HCT116 (cell line): ENCODE data around the gene NFKB1. TPM values are rescaled to one million over a fixed set of nuclear protein-coding genes. Genes with fewer than 3 reads are reported as not detected.

Experiments
- ATAC-seq: fragments of 200-7000 bp; cut with Tn5 transposase; 2 replicates; pipeline ENCODE4 v1.9.1; 2020; ENCODE audit warnings: mild to moderate bottlenecking, moderate library complexity
- BruUV-seq: library from RNA; stranded (reverse); fragments of 400-500 nt; replicated peaks from 2 replicates; lab custom pipeline; 2021; lab: Mats Ljungman, UMichigan
- CTCF ChIA-PET: fragments of 300-600 bp; sonication (Branson Sonifier 250); formaldehyde crosslinking; loops from one replicate; lab custom pipeline; 2021; ENCODE audit warnings: antibody characterized with exemption; lab: Charles Lee
- POLR2A ChIA-PET: fragments of 300-600, 350-600 bp; sonication (Branson Sonifier 250); formaldehyde crosslinking; loops from one replicate; lab custom pipeline; 2021; ENCODE audit warnings: antibody characterized with exemption; lab: Charles Lee
- RAD21 ChIA-PET, 2 experiments: fragments of 300-600 bp; sonication (Branson Sonifier 250); formaldehyde crosslinking; loops; one replicate each; lab custom pipeline; 2023; ENCODE audit warnings: low total read pairs in 2 of 2; ENCODE audit not compliant: uncharacterized antibody in 2 of 2, unreplicated experiment in 2 of 2, low non-redundant PET in 1 of 2; lab: Charles Lee
- DNase-seq: peaks from one replicate; pipeline ENCODE4 v3.0.0-alpha.2; 2010; ENCODE audit warnings: low read depth, low spot score
- H2AFZ ChIP-seq: fragments of 200-600 bp; shearing (Covaris generic), sonication (generic); 2 replicates; pipeline ENCODE4 v1.6.1; 2017; ENCODE audit warnings: low read depth, mixed run types, mixed read lengths, antibody characterized with exemption, low read length; ENCODE audit not compliant: poor library complexity, severe bottlenecking
- H3K27ac ChIP-seq: 2 replicates; pipeline ENCODE4 v1.5.1; 2012; ENCODE audit warnings: low read depth, low read length
- H3K27me3 ChIP-seq: fragments of 200-600 bp; sonication (generic); 2 replicates; pipeline ENCODE4 v1.6.1; 2016; ENCODE audit warnings: mixed run types, low read length, mixed read lengths; ENCODE audit not compliant: insufficient read depth
- H3K36me3 ChIP-seq, 2 experiments: fragments of 200-500 bp in 1 of 2; fragments of 200-600 bp in 1 of 2; sonication (Bioruptor generic) in 1 of 2; sonication (generic) in 1 of 2; 2 replicates each; pipeline versions ENCODE4 v1.5.1 to v1.6.1; 2014 to 2016; ENCODE audit warnings: low read length in 2 of 2, inconsistent platforms in 1 of 2, mixed read lengths in 1 of 2, mixed run types in 1 of 2; ENCODE audit not compliant: insufficient read depth in 2 of 2, control insufficient read depth in 1 of 2
- H3K4me1 ChIP-seq, 2 experiments: fragments of 200-600 bp in 1 of 2; sonication (generic) in 1 of 2; 2 replicates each; pipeline versions ENCODE4 v1.5.1 to v1.6.1; 2012 to 2017; ENCODE audit warnings: low read length in 2 of 2, inconsistent platforms in 1 of 2, mild to moderate bottlenecking in 1 of 2, mixed read lengths in 1 of 2, mixed run types in 1 of 2, moderate library complexity in 1 of 2; ENCODE audit not compliant: insufficient read depth in 2 of 2, control insufficient read depth in 1 of 2
- H3K4me2 ChIP-seq: fragments of 200-600 bp; sonication (generic); 2 replicates; pipeline ENCODE4 v1.6.1; 2017; ENCODE audit warnings: mixed run types, low read length, mixed read lengths
- H3K4me3 ChIP-seq, 2 experiments: fragments of 200-600 bp in 1 of 2; sonication (generic) in 1 of 2; replicated peaks in 1 of 2; 2 replicates each; pipeline ENCODE4 v1.5.1; 2011 to 2016; ENCODE audit warnings: low read length in 2 of 2, control low read depth in 1 of 2, low read depth in 1 of 2, mild to moderate bottlenecking in 1 of 2, mixed read lengths in 1 of 2, mixed run types in 1 of 2
- H3K79me2 ChIP-seq: fragments of 200-600 bp; sonication (generic); 2 replicates; pipeline ENCODE4 v1.6.1; 2017; ENCODE audit warnings: mild to moderate bottlenecking, mixed run types, low read length, moderate library complexity, mixed read lengths; ENCODE audit not compliant: insufficient read depth
- H3K9ac ChIP-seq: fragments of 200-600 bp; sonication (generic); 2 replicates; pipeline ENCODE4 v1.6.1; 2016; ENCODE audit warnings: low read length, mixed read lengths
- H3K9me2 ChIP-seq: fragments of 200-600 bp; sonication (generic), shearing (Covaris generic); 2 replicates; pipeline ENCODE4 v1.6.1; 2017; ENCODE audit warnings: mixed run types, mild to moderate bottlenecking, moderate library complexity; ENCODE audit not compliant: insufficient read depth
- H3K9me3 ChIP-seq, 2 experiments: fragments of 200-500 bp in 1 of 2; fragments of 200-600 bp in 1 of 2; sonication (Bioruptor generic) in 1 of 2; sonication (generic) in 1 of 2; 2 replicates each; pipeline ENCODE4 v1.6.1; 2014 to 2017; ENCODE audit warnings: low read length in 2 of 2, mixed read lengths in 2 of 2, inconsistent platforms in 1 of 2, low read depth in 1 of 2, mild to moderate bottlenecking in 1 of 2, mixed run types in 1 of 2, moderate library complexity in 1 of 2; ENCODE audit not compliant: control insufficient read depth in 1 of 2, insufficient read depth in 1 of 2
- H4K20me1 ChIP-seq: fragments of 200-600 bp; sonication (generic), shearing (Covaris generic); 2 replicates; pipeline ENCODE4 v1.6.1; 2017; ENCODE audit warnings: mixed run types, mild to moderate bottlenecking, moderate library complexity; ENCODE audit not compliant: insufficient read depth
- ATF3 ChIP-seq: IDR thresholded peaks from 2 replicates; pipeline ENCODE4 v1.6.1; 2012
- CBX3 ChIP-seq: IDR thresholded peaks from 2 replicates; pipeline ENCODE4 v1.6.1; 2012; ENCODE audit warnings: low read depth
- CTCF ChIP-seq, 3 experiments: fragments of 200-600 bp in 1 of 3; sonication (generic) in 1 of 3; IDR thresholded peaks in 2 of 3; conservative IDR thresholded peaks in 1 of 3; 2 replicates each; pipeline ENCODE4 v1.5.1; 2012 to 2017; ENCODE audit warnings: low read depth in 2 of 3, low read length in 2 of 3, antibody characterized with exemption in 1 of 3, borderline replicate concordance in 1 of 3, control low read depth in 1 of 3, mild to moderate bottlenecking in 1 of 3, mixed read lengths in 1 of 3, mixed run types in 1 of 3, moderate library complexity in 1 of 3; ENCODE audit not compliant: insufficient read depth in 1 of 3
- EGR1 ChIP-seq: IDR thresholded peaks from 2 replicates; pipeline ENCODE4 v1.6.1; 2012; ENCODE audit warnings: low read depth
- ELF1 ChIP-seq: IDR thresholded peaks from 2 replicates; pipeline ENCODE4 v1.6.1; 2012; ENCODE audit warnings: low read depth, borderline replicate concordance
- EZH2 ChIP-seq: fragments of 200-600 bp; sonication (generic); IDR thresholded peaks from 2 replicates; pipeline ENCODE4 v1.6.1; 2017; ENCODE audit warnings: antibody characterized with exemption, mixed run types
- EZH2phosphoT487 ChIP-seq: fragments of 200-600 bp; IDR thresholded peaks from 2 replicates; pipeline ENCODE4 v1.6.1; 2018; ENCODE audit warnings: antibody characterized with exemption, borderline replicate concordance
- JUND ChIP-seq: IDR thresholded peaks from 2 replicates; pipeline ENCODE4 v1.6.1; 2012
- MAX ChIP-seq: IDR thresholded peaks from 2 replicates; pipeline ENCODE4 v1.6.1; 2012
- POLR2A ChIP-seq: IDR thresholded peaks from 2 replicates; pipeline ENCODE4 v1.7.0; 2011; ENCODE audit warnings: borderline replicate concordance; ENCODE audit not compliant: insufficient read depth, insufficient read length; ENCODE audit errors: extremely low read depth
- POLR2AphosphoS5 ChIP-seq: IDR thresholded peaks from 2 replicates; pipeline ENCODE4 v1.6.1; 2011; ENCODE audit warnings: mild to moderate bottlenecking, low read depth, low read length, moderate library complexity
- SIN3A ChIP-seq: IDR thresholded peaks from 2 replicates; pipeline ENCODE4 v1.6.1; 2012; ENCODE audit warnings: low read depth
- SP1 ChIP-seq: IDR thresholded peaks from 2 replicates; pipeline ENCODE4 v1.6.1; 2012; ENCODE audit warnings: low read depth
- ZBTB33 ChIP-seq: IDR thresholded peaks from 2 replicates; pipeline ENCODE4 v1.6.1; 2011; ENCODE audit warnings: mild to moderate bottlenecking, low read length, moderate library complexity; ENCODE audit not compliant: insufficient replicate concordance; ENCODE audit errors: extremely low read depth
- ZFX ChIP-seq: fragments of 450-650 bp; IDR thresholded peaks from 2 replicates; pipeline ENCODE4 v1.6.1; 2017
- intact Hi-C: fragments of 100-400 bp; cut with micrococcal nuclease; formaldehyde crosslinking; loops from 2 replicates; pipeline ENCODE4 v1.10.0; 2022
- total RNA-seq: library from RNA; stranded (reverse); gene quantifications from one replicate; pipeline ENCODE4 v1.2.1, GENCODE V29; 2021; ENCODE audit not compliant: unreplicated experiment

The NFKB1 gene
- total RNA-seq, 1 experiment from 2014 or later = 29.4 TPM

- intact Hi-C loops = no loop called here
- CTCF ChIA-PET = no interaction called here
These were observed 46.8 kb downstream of the NFKB1 start for GRCh38 chr4:102547973-102548372.

More at GRCh38 chr4:102547973-102548372, 46.8 kb downstream of the NFKB1 start:
- ATAC-seq (no peak), DNase-seq (no peak)
- Histone ChIP-seq H3K36me3 (no peaks in the 10 kb centered on the region), H3K9me2 (no peaks in the 10 kb centered on the region), H3K4me3 (no peak overlapping the region), H3K79me2 (no peaks in the 10 kb centered on the region), H2AFZ (no peak overlapping the region), H3K9me3 (no peaks in the 10 kb centered on the region), H3K9ac (no peak overlapping the region), H3K27ac (no peak overlapping the region), H3K4me1 (no peaks in the 10 kb centered on the region), H3K27me3 (no peaks in the 10 kb centered on the region), H3K4me2 (no peak overlapping the region), H4K20me1 (no peaks in the 10 kb centered on the region)
- ChIA-PET RAD21 (no interaction called here), POLR2A (no interaction called here)
- TF ChIP-seq MAX (no peak), SP1 (no peak), SIN3A (no peak), JUND (no peak), ZFX (no peak), CTCF (IDR thresholded peaks at IDR 0.05 in 2 of 3, conservative IDR thresholded peaks at IDR 0.05 in 1 of 3; ENCODE audit: borderline replicate concordance in 1 of 3, insufficient read depth in 1 of 3, low read depth in 2 of 3, low read length in 2 of 3) (no peak), EZH2phosphoT487 (no peak), POLR2AphosphoS5 (no peak), ZBTB33 (no peak), POLR2A (no peak), ELF1 (no peak), EZH2 (no peak), EGR1 (no peak), CBX3 (no peak), ATF3 (no peak)
- BruUV-seq = no TSS peak
